GM18507 (cell line): Measurements from ENCODE around the gene BTBD16.

ENCODE experiments used
- DNase-seq: peaks from one replicate; pipeline ENCODE4 v3.0.0; 2011; ENCODE audit warnings: low read depth; ENCODE audit not compliant: insufficient read length; ENCODE audit errors: extremely low spot score
- FAIRE-seq: peaks from 2 replicates; lab custom pipeline; 2011; peaks lifted over from hg19 to GRCh38; lab: Jason Lieb, UNC

Gene BTBD16

DNA sequence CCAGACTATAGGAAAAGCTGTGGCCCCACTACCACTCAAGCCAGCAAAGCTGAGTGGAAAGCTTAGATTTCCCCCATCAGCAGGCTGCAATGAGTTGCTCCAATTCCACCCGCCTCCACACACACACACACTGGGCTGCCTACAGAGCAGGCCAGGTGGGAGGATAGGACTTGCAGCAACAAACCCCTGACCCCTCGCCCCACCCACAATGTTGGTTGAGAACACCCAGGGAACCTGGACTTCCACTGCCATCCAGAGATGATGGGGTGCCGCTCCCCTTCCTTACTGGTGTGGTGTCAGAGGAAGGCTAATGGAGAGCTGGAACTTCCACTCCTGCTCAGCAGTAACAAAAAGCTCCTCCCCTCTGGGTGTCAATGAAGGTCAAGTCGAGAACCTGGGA, 86.6 kb downstream of the BTBD16 start:
- FAIRE-seq (no peak), DNase-seq (no peak)

DNA sequence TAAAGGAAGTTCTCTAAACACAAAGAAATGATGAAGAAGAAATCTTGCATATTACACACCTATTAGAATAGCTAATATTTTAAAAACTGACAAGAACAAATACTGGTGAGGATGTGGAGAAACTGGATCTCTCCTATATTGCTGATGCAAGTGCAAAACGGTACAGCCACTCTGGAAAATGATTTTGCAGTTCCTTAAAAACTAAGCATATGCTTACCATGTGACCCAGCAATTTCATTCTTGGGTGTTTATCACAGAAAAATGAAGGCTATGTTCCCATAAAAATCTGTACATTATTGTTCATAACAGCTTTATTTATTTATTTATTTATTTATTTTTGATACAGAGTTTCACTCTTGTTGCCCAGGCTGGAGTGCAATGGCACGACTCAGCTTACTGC, 88.5 kb downstream of the BTBD16 start:
- FAIRE-seq (no peak), DNase-seq (no peak)

DNA sequence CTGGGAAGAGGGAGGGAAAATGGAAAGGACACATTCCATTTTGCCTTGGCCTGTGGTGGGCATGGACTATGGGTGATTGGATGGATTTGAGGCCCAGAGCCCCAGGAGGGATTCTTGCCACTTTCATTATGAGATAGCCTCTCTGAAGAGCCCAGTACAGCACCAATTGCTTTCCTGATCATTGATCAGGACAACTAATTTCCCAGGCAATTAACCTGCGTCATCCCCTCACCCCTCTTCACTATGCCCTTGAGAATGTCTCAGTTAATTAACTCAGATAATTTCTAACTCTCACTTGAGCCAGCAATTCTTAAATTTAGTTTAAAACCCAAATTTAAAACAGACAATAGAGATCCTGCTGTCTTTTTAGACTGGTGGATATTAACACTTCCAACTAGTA, 90.0 kb downstream of the BTBD16 start:
- DNase-seq (no peak), FAIRE-seq (no peak)

DNA sequence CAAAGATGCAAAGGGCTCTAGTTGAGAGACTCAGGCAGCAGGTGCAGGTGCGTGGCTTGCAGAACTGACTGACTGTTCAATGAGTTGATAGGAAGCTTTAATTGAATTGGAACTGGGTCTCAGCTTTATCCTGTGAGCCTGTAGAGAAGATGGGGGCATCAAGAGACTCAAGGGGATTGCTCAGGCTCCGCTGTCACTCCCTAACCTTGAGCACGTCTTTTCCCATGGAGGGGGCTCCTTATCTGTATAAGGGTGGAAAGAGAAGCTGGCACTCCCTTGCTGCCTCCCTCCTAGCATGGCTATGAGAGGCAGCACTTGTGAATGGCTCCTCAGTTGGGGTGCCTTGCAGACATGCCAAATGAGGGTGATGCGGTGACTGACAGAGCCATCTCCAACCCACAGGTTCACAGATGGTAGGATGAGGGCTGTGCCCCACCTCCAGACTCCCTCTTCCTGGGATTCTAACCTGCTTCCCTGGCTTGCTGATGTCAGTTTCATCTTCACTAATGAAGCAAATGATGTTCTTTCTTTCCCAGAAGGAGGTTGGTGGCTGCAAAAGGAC, 91.0 kb downstream of the BTBD16 start:
- no peak for FAIRE-seq
- no peak for DNase-seq

DNA sequence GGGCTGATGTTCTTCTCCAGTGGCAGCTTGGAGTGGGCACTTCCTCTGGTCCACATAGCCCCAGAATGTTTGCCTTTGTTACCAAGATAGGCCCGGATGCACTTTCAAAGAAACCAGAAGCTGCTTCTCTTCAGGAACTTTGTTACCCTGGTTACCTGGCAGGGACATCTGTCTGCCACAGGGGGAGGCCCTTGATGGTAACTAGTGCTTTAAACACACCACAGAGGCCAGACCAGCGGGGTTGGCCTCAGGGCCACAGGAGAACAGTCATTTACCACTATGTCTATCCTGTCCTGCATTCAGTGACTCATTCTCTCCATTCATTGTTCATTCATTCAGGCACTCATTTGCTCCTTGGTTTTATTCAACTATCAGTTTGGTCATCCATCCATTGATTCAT, 91.5 kb downstream of the BTBD16 start:
- no peak for FAIRE-seq

DNA sequence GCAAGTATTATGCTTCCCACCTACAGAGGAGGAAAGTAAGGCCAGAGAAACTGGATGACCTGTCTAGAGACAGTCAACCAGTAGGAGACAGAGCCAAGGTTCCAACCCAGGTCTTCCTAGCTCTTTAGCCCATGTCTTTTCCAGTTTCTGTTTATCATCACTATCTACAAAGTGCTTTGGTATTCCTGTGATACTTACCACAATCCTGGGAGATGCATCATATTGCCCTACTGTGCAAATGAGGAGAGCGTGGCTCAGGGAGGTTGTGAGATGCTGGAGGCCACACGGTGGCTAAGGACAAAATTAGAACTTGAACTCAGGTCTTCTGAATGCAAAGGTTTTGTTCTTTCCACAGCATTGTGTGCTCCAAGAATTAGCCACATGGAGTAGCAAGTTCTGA, 92.2 kb downstream of the BTBD16 start:
- FAIRE-seq (no peak), DNase-seq (no peak)

More for the DNA sequence above, 91.5 kb downstream of the BTBD16 start:
- DNase-seq: no peak

DNA sequence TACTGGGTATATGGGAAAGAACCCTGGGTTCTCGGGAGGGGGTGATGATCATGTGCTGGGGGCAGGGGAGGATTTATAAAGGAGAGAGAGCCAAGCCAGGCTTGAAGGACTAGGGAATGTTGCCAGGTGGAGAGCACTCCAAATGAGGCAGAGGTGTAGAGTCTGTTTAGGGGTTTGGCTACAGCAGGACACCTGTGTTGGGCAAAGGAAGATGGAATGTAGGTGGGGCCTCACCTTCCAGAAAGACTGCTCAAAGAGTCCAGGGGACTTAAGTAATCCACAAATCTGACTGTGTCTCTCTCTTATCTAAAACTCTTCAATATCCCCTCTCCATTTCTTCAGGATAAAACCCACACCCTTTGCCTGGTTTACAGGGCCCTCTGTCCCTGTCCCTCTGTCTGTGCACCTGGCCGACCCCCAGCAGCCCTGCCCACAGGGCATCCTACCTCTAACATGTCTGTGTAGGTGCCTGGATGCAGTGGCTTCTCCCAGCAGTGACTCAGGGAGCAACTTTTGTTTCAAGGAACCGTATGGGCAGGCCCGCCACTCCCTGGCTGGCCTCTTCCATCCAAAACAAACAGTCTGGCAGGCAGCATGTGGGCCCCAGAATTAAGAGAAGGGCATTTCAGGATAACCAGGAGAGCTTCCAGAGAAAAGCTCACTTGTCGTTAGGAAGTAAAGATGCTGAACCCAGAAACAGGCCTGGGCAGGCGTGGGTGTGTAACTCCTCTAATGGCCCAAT, 92.8 kb downstream of the BTBD16 start:
- FAIRE-seq: no peak
- no peak for DNase-seq

DNA sequence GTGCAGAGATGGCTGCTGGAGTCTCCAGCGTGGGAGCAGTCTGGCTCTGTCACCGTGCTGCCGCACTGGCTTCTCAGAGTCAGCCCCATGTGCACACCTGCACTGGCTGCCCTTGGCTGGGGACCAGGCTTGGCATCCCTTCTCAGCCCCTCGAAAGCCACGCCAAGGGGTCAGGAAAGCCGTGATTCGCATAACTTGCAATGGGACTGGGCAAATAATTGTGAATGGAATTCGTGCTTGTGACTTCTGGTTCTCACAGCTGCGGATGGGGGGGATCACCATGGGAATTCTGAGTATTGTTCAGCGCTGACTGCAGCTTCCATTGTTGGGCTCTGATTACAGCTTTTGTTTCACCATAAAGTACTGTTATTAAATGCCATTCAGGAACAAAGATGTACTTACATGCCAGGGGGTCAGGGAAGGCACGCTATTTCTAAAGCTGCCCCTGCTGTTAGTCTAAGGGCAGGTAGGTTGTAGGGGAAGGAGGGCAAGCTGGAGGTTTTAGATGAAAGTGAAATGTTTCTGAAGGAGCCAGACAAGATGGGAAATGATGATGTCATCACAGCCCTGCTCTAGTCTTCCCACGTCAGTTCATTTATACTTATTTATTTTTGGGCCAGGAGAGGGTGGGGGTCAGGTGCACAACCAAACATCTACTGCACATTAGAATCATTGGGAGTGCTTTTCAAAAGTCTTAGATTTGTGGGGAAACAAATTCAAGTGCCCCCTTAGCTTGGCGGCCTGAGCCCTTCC, 97.6 kb downstream of the BTBD16 start:
- no peak for DNase-seq

DNA sequence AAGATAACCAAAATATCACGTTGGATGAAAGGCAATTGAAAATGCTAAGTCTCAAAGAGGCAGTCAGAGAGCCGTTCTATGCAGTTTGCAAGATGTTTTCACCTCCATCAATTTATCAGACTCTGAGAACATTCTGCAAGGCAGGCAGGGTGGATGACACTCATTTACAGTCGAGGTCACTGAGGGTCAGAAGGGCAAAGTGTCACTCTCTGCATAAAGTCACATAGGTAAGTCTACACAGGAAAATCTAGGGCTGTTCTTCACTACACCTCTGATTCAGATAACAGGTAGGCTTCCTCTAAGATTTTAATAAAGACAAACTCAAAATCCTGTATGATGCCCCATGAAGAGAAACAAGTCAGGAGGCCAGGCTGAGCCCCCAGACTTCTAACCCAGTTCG, 102.0 kb downstream of the BTBD16 start:
- FAIRE-seq: no peak

More for the DNA sequence above, 97.6 kb downstream of the BTBD16 start:
- FAIRE-seq: no peak

DNA sequence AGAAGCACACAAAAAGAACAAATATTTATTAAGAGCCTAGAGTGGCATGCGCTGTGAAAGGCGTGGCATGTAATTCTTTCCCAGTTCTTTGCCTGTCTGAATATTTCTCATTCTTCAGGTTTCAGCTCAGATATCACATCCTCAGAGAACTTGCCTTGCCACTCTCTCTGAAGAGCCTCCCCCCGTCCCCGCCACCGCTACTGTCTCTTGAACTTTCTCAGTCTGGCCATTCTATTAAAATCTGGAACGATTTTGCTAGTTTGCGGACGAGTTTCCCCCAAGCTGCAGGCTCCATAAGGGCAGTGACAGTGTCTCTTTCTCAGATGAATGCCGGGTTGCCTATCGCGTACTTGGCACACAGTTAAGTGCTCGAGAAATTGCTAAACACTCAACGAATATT, 102.6 kb downstream of the BTBD16 start:
- FAIRE-seq: no peak

More for the DNA sequence above, 102.0 kb downstream of the BTBD16 start:
- DNase-seq: no peak

DNA sequence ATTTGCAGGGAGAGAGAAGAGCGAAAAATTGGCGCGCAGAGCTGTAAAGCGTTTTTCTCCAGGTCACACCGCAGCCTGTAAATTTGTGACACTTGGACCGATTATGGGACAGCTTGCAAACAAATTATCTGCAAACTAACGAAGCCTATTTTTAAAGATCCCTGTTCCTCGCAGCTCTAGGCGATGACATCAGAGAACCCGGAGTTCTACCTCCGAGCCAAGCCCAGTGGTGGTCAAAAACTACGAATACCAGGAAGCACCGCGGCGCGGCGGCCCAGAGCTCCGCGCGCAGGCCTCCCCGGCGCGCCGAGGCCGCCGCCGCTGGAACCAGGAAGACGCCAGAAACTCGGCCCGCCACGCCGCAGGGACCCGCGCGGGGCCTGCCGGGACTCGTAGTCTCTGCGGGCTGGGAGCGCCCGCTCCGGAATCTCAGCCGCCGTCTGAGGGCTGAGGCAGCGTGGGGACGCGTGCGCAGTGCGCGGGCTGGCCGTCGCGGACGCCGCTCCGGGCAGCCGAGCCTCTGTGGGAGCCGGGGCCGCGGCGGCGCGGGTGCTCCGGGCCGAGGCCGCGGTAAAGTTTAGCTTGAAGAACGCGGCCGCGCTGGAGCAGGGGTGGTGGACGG, 103.3 kb downstream of the BTBD16 start, which contains the start of gene PLEKHA1:
PLEKHA1 (plus strand) TSS at position 472 of the 622 bp plus-strand sequence. CDS start 18,493 bp downstream, outside the sequence.
- FAIRE-seq: peak; percentile 81
- DNase-seq: peak; percentile 77

More for the DNA sequence above, 102.6 kb downstream of the BTBD16 start:
- no peak for DNase-seq

DNA sequence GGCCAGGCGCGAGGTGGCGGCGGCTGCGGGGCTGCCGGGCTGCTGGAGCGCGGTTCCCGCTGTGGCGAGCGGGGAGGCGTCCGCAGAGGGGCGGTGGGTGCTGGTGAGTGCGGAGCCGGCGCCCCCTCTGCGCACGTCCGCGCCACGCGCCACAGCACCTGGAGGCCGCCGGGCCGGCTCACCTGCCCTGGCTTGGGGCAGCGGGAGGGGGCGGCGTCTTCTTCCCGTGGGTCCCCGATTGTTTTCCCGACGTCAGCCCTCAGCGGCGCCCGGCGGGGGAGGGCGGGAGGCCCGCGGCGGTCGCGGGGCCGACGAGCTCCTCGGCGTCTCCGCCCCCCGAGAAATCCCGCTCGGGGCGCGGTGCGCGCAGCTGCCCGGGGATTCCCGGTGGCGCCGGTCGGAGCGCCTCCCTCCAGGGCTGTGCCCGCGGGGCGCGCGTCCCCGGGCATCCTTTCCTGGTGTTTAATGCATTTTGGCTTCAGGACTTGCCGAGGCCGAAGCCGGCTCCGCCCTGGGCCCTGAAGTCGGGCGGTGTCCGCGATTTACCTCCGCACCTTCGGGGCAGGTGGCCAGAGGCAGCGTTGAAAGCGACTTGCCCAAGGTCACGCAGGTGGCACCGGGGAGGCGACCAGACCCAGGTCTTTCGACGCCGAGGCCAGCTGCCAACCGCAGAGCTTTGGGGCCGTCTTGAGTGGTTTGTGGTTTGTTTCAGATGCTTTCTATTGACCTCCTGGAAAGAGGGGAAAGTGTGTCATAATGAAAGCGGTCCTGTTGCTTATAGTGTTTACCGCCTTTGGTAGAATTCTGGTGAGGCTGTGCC, 104.0 kb downstream of the BTBD16 start:
- FAIRE-seq (peak; percentile 83), DNase-seq (peak; percentile 53)

DNA sequence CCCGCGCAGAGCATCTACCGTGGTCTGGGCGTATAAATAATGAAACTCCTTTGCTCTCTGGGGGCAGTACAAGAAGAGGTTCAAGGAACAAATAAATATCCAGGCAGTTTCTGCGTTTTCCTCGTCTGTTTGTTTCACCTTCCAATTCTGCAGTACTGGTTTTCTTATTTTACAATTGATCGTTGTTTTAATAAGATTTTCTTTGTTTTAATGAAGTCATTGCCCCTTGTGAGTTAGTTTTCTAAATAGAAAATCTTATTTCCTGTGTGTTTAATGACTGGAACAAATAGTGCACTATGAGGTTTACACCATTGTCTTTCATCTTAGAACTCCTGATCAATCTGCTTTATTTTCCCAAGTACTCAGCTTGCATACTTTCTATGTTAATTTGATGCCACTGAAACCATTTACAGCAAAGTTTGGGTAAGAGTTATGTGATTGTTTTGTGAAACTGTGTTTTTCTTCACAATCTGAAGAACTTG, 104.6 kb downstream of the BTBD16 start:
- FAIRE-seq (no peak), DNase-seq (no peak)

DNA sequence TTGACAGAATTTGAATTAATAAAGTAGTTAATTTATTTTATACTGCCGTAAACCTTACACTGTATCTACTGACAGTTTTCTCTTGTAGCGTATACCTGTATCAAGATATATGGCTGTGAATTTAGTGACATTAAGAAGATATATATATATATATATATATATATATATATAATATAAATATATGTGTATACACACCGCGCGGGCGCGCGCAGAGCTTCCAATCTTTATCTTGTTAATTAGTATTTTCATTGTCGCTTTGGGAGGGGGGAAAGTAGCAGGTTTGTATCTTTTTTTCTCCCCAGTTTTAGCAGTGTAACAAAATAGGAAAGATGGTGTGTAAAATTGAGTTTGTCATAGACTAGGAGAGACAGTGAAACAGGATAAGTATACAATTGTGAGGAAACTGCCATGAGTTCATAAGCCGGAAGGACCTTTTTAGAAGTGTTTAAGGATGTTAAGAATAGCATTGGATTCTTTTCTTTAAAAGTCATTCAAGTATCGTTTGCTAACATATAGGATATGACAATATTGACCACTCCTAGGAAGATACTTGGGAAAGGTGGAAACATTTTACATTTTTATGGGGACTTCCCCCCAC, 105.4 kb downstream of the BTBD16 start:
- FAIRE-seq (no peak), DNase-seq (no peak)

DNA sequence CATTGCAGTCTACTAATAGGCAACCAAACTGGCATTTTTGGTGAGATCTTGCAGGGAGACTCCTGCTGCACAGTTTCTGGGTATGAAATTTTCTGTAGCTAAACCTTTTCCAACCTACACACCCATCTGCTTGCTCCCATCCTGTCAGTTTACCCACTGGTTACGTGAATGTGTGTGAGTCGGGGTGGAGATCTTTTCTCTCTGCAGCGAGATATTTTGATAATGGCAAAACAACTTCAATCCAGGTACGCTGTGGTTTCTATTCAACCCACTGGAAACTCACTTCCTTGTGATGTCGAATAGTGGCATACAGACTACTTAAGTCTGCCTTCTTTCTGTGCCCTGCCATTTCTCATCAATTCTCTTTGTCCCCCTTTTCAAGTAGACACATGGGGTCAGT, 107.9 kb downstream of the BTBD16 start:
- FAIRE-seq (no peak), DNase-seq (no peak)

DNA sequence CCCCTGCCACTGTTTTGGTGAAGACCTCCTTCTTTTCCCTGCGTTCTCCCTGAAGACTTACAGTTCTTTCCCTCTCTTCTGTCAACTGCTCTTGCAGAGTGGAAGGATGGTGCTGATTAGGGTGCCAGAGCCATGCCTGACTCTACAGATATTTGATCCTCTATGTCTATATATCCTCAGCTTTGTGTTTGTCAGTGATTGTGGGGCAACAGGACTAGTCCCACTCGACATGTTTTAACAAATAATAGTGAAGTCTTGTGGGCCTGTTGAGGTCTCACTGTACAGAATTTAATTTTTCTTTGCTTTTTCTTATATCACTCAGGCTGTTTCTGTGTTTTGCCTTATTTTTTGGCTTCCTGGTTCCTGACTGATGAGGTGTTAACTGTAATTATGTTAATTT, 108.4 kb downstream of the BTBD16 start:
- FAIRE-seq (no peak), DNase-seq (no peak)

DNA sequence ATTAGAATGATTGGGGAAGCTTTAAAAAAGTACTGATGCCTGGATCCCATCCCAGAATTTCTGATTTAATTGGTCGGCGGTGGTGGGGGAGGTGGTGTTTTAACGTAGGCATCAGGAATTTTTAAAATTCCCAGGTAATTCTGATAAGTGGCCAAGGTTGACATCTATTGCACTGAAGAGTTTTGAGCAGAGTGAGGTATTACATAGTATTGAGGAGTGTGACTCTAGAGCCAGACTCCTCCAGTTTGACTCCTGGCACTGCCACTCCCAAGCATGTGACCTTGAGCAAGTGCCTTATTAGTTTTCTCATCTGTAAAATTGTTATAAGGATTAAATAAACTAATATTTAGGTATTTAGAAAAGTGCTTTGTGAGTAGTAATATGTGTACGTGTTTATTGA, 109.6 kb downstream of the BTBD16 start:
- no peak for FAIRE-seq
- DNase-seq: no peak

DNA sequence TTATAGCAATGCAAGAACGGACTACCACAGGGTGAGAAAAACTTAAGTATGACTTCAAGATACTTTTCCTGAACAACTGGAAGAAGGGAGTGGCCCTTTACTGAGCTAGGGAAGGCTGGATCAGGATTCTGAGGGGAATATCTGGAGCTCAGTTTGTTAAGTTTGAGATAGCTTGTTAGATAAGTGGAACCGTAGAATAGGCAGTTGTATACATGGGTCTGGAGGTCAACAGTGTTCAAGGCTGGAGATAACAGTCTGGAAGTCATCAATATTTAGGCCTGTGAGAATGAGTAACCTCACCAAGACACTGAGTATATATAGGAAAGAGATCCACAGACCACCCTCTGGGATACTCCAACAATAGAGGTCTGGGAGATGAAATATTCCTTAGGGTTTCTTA, 110.6 kb downstream of the BTBD16 start:
- no peak for FAIRE-seq
- DNase-seq: no peak

DNA sequence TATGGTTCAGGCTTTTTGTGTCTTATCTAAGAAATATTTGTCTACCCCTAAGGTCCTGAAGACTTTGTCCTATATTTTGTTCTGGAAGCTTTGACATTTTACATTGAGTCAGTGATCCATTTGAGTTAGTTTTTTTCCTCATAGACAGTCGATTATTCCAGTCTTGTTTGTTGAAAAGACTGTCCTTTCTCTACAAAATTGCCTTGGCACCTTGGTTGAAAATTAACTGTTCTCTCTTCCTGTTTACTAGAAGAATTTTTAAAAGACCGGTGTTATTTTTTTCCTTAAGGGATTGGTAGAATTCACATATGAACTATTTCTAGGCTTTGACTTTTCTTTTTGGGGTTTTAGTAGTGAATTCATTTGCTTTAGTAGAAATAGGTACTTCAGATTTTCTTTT, 115.4 kb downstream of the BTBD16 start:
- FAIRE-seq (no peak), DNase-seq (no peak)
